ENCODE measurements around the gene NDFIP1. TPM values are rescaled to one million over a fixed set of nuclear protein-coding genes. Genes with fewer than 3 reads are reported as not detected.

NDFIP1 gene
- total RNA-seq, 2 experiments from 2014 or later = 185 to 192 TPM

- Histone ChIP-seq H3K36me3 (ENCODE audit: insufficient read depth, low read length) (no peaks in the 10 kb centered on the region), H3K9me3 (ENCODE audit: control insufficient read depth in 1 of 2, insufficient read depth in 1 of 2, low read length in 2 of 2) (no peaks in the 10 kb centered on the region), H3K27me3 (ENCODE audit: control insufficient read depth in 1 of 2, insufficient read depth in 2 of 2, low read length in 2 of 2) (no peaks in the 10 kb centered on the region), H3K27ac (ENCODE audit: low read depth in 1 of 2, low read length in 2 of 2) (no peak overlapping the region), H3K4me3 (ENCODE audit: low read length) (no peak overlapping the region), H3K4me1 (ENCODE audit: insufficient read depth, low read length) (no peaks in the 10 kb centered on the region)
- ChIA-PET CTCF (no interaction called here), POLR2A (no interaction called here)
- no peak for TF ChIP-seq CTCF (IDR thresholded peaks at IDR 0.05)
- H3K4me1 Mint-ChIP-seq (ENCODE audit: low read depth) = no peaks in the 10 kb centered on the region
- no peak overlapping the region for H3K27ac Mint-ChIP-seq
- ATAC-seq (ENCODE audit: poor library complexity) (no peak), DNase-seq (no peak)
- no peaks in the 10 kb centered on the region for H3K9me3 Mint-ChIP-seq
- no peak overlapping the region for H3K4me3 Mint-ChIP-seq
- no peaks in the 10 kb centered on the region for H3K27me3 Mint-ChIP-seq
- intact Hi-C loops (cut with DNase I, micrococcal nuclease) = loop anchor here in 1 of 2 experiments (5.0 kb wide), 1 partner anchor 141 kb away; no protein-coding TSS in a partner anchor
- no peaks in the 10 kb centered on the region for H3K36me3 Mint-ChIP-seq (ENCODE audit: low read depth)
Measured at GRCh38 chr5:142201471-142201887, 92.9 kb downstream of the NDFIP1 start.

DNA sequence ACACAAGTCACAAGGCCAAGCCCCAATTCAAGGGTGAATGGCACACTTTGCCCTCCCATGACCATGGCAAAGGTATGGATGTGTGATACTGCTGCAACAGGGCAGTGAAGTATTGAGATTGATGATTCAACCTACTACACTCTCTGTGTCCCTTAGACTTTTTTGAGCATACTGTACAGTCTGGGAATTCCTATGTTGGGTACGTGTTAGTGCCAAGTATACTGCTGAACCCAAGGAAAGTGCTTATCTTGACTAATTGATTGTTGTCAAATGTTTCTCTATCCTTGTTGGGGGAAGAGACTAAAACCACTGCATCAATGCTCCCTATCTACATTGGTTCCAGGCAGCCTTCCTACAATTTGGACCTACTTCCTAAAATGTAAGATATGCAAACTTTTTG lies 93.7 kb downstream of the NDFIP1 start:
- H3K9me3 ChIP-seq (ENCODE audit: control insufficient read depth in 1 of 2, insufficient read depth in 1 of 2, low read length in 2 of 2) = no peaks in the 10 kb centered on the region
- no peaks in the 10 kb centered on the region for H3K36me3 ChIP-seq (ENCODE audit: insufficient read depth, low read length)
- H3K4me3 ChIP-seq (ENCODE audit: low read length) = no peak overlapping the region
- H3K27me3 ChIP-seq (ENCODE audit: control insufficient read depth in 1 of 2, insufficient read depth in 2 of 2, low read length in 2 of 2) = no peaks in the 10 kb centered on the region
- H3K27me3 Mint-ChIP-seq = no peaks in the 10 kb centered on the region
- ChIA-PET POLR2A (interaction anchor here (0.6 kb wide), 1 partner anchor 138 kb away, joined by 4 read pairs; no protein-coding TSS in a partner anchor), CTCF (no interaction called here)
- intact Hi-C loops (cut with DNase I, micrococcal nuclease) = loop anchor here in 1 of 2 experiments (5.0 kb wide), 1 partner anchor 140 kb away; no protein-coding TSS in a partner anchor
- DNase-seq (no peak), ATAC-seq (ENCODE audit: poor library complexity) (no peak)
- no peaks in the 10 kb centered on the region for H3K4me1 ChIP-seq (ENCODE audit: insufficient read depth, low read length)
- no peak overlapping the region for H3K27ac ChIP-seq (ENCODE audit: low read depth in 1 of 2, low read length in 2 of 2)
- H3K9me3 Mint-ChIP-seq = no peaks in the 10 kb centered on the region
- H3K36me3 Mint-ChIP-seq (ENCODE audit: low read depth) = no peaks in the 10 kb centered on the region
- no peak overlapping the region for H3K4me3 Mint-ChIP-seq
- no peaks in the 10 kb centered on the region for H3K4me1 Mint-ChIP-seq (ENCODE audit: low read depth)
- H3K27ac Mint-ChIP-seq = no peak overlapping the region
- TF ChIP-seq CTCF (IDR thresholded peaks at IDR 0.05) = no peak

Other genes with a start within 250 kb of the NDFIP1 start
- gene PCDH1, start 230.4 kb upstream of the NDFIP1 start, total RNA-seq = under 1 TPM in 1 of 2 experiments, not detected in 1; 0.17 TPM
- gene DELE1, start 184.9 kb upstream of the NDFIP1 start, total RNA-seq = 10 to 100 TPM; 60.0 to 61.1 TPM
- gene PCDH12, start 150.6 kb upstream of the NDFIP1 start, total RNA-seq = not detected
- gene RNF14, start 139.7 kb upstream of the NDFIP1 start, total RNA-seq = 10 to 100 TPM in 1 of 2 experiments, 1 to 10 TPM in 1; 8.9 to 10.7 TPM
- 1 to 10 TPM; 5.8 to 6.6 TPM for gene GNPDA1, start 95.8 kb upstream of the NDFIP1 start, total RNA-seq
- gene SPRY4, start 216.2 kb downstream of the NDFIP1 start, total RNA-seq = under 1 TPM; 0.16 to 0.34 TPM